ENCODE measurements around the gene CNTRL.
"Not testable (repeated sequence)": the region's sequence is repeated elsewhere in the genome, so short reads cannot be mapped to it uniquely, and the experiment has no call there.

Gene CNTRL

GRCh38 chr9:121172726-121173487, 98.2 kb downstream of the CNTRL start:
- Histone ChIP-seq H3K27ac (no peak overlapping the region), H4K20me1 (peaks cover 13% of the 10 kb centered on the region; the same call in 1 of the 2 replicates), H3K9me3 (no peaks in the 10 kb centered on the region), H3K4me2 (no peak overlapping the region), H3K27me3 (no peaks in the 10 kb centered on the region), H3K4me3 (no peak overlapping the region), H3K9ac (no peak overlapping the region), H3K36me3 (peaks cover 99% of the 10 kb centered on the region), H3K4me1 (no peaks in the 10 kb centered on the region)
- TF ChIP-seq Cebpa-rat (IDR thresholded peaks at IDR 0.05): no peak

DNA sequence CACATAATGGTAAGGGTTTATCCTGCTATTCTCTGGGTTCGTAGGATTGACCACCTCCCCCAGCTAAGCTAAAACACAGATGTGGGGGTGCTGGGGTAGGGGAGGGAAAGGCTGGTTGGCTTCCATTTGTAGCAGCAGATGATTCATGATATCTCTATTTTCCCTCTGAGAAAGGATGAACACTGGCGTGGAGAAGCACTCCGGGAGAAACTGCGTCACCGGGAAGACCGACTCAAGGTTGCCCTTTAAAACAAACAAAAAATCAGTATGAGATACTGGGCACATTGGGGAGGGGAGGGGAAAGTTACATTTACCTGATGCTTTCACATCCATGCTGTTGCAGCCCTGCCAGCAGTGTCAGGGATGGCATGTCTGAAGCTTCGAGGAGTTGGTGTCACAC, 98.7 kb downstream of the CNTRL start:
- H3K27ac ChIP-seq: no peak overlapping the region
- peaks cover 13% of the 10 kb centered on the region; the same call in 1 of the 2 replicates for H4K20me1 ChIP-seq
- H3K36me3 ChIP-seq: peaks cover 99% of the 10 kb centered on the region
- no peak overlapping the region for H3K4me2 ChIP-seq
- no peaks in the 10 kb centered on the region for H3K27me3 ChIP-seq
- H3K4me3 ChIP-seq: no peak overlapping the region
- H3K9me3 ChIP-seq: no peaks in the 10 kb centered on the region
- no peak overlapping the region for H3K9ac ChIP-seq
- no peak for TF ChIP-seq Cebpa-rat (IDR thresholded peaks at IDR 0.05)
- no peaks in the 10 kb centered on the region for H3K4me1 ChIP-seq

DNA sequence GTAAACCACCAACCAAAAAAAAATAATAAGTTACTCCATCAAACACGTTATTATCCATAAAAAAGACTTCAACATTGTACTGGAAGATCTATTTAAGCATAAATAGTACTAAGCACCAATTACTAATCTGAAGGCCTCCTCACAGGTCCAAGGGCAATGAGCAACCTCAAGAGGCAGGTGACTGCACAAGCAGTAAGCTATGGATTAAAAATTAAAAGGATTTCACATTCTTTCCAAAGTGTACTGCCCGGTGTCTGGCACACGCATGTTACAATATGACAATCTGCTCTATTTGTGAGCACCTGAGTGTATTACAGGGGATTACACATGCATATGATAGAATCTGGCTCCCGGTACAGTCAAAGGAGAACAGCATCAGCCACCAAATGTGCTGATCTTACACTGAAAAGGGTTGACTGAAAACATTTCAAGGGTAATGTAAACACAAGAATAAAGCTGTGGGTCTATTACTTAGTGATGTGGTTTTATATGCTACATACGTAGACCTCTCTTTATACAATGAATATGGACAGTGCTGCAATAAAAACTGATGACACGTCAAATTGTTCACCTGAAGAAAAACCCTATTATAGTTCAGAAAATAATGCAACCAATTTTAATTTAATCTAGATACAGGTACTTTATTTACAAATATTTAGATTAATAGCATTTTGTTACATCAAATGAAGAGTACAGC, 104.1 kb downstream of the CNTRL start:
- H3K9me3 ChIP-seq: no peaks in the 10 kb centered on the region
- peaks cover 88% of the 10 kb centered on the region for H3K36me3 ChIP-seq
- H3K4me1 ChIP-seq: peaks cover 20% of the 10 kb centered on the region
- no peak overlapping the region for H3K4me3 ChIP-seq
- no peaks in the 10 kb centered on the region for H3K27me3 ChIP-seq
- peaks cover 51% of the 10 kb centered on the region for H4K20me1 ChIP-seq
- TF ChIP-seq Cebpa-rat (IDR thresholded peaks at IDR 0.05): no peak
- H3K27ac ChIP-seq: no peak overlapping the region
- H3K9ac ChIP-seq: no peak overlapping the region
- H3K4me2 ChIP-seq: no peak overlapping the region

DNA sequence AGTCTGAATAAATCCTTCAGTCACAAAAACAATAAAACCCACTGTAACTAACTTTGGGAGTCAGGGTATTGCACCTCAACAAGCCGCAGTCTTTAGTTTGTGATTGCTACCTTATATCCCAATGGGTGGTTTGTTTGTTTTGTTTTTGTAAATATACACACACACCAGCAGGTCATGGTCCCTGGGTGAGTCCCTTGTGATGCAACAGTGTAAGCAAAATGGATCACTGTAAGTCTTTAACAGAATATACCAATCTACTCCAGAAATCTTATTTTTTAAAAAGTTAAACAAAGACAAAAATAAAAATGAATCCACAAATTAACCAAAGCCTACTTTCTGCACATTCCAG, 104.6 kb downstream of the CNTRL start:
- H3K27ac ChIP-seq, H3K4me2 ChIP-seq, H3K27me3 ChIP-seq, H3K9ac ChIP-seq, H3K9me3 ChIP-seq, H3K4me3 ChIP-seq: not testable (repeated sequence)
- peaks cover 88% of the 10 kb centered on the region for H3K36me3 ChIP-seq
- H4K20me1 ChIP-seq: peaks cover 57% of the 10 kb centered on the region
- peaks cover 23% of the 10 kb centered on the region for H3K4me1 ChIP-seq

GRCh38 chr9:121179930-121180681, 105.4 kb downstream of the CNTRL start:
- H3K9ac ChIP-seq: no peak overlapping the region
- peaks cover 87% of the 10 kb centered on the region for H3K36me3 ChIP-seq
- peaks cover 23% of the 10 kb centered on the region for H3K4me1 ChIP-seq
- no peaks in the 10 kb centered on the region for H3K27me3 ChIP-seq
- H3K4me3 ChIP-seq: no peak overlapping the region
- H3K4me2 ChIP-seq: no peak overlapping the region
- TF ChIP-seq Cebpa-rat (IDR thresholded peaks at IDR 0.05): no peak
- H3K9me3 ChIP-seq: no peaks in the 10 kb centered on the region
- H3K27ac ChIP-seq: no peak overlapping the region
- H4K20me1 ChIP-seq: peaks cover 60% of the 10 kb centered on the region

- H3K9me3 ChIP-seq: no peaks in the 10 kb centered on the region
- H3K9ac ChIP-seq: no peak overlapping the region
- H3K4me1 ChIP-seq: peaks cover 23% of the 10 kb centered on the region
- H3K36me3 ChIP-seq: peaks cover 80% of the 10 kb centered on the region
- no peaks in the 10 kb centered on the region for H3K27me3 ChIP-seq
- H3K4me3 ChIP-seq: no peak overlapping the region
- H3K27ac ChIP-seq: no peak overlapping the region
- no peak for TF ChIP-seq Cebpa-rat (IDR thresholded peaks at IDR 0.05)
- H4K20me1 ChIP-seq: peaks cover 73% of the 10 kb centered on the region
- H3K4me2 ChIP-seq: peak overlapping the region; percentile 24
Observed at GRCh38 chr9:121182101-121182836, 107.5 kb downstream of the CNTRL start.

DNA sequence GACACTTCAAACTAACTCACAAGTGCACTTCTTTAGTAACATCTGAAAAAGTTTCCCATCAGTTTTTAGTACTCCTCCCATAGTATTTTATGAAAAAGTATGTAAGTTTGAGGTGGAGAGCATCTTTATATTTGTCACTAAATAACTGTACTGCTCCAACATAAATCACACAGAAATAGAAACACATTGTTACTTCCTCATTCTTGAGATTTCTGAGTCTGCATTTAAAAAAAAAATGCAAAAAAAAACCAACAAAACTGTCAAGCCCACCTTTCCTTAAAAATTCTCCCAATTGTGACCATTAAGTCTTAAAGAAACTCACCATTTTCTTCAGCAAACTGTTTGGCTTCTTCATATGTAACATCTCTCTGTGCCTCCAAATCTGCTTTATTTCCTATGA, 108.2 kb downstream of the CNTRL start:
- peaks cover 80% of the 10 kb centered on the region for H4K20me1 ChIP-seq
- no peak for TF ChIP-seq Cebpa-rat (IDR thresholded peaks at IDR 0.05)
- peaks cover 73% of the 10 kb centered on the region for H3K36me3 ChIP-seq
- no peak overlapping the region for H3K27ac ChIP-seq
- no peak overlapping the region for H3K9ac ChIP-seq
- H3K4me2 ChIP-seq: peak overlapping the region; percentile 24
- no peaks in the 10 kb centered on the region for H3K27me3 ChIP-seq
- peaks cover 23% of the 10 kb centered on the region for H3K4me1 ChIP-seq
- H3K9me3 ChIP-seq: no peaks in the 10 kb centered on the region
- no peak overlapping the region for H3K4me3 ChIP-seq

DNA sequence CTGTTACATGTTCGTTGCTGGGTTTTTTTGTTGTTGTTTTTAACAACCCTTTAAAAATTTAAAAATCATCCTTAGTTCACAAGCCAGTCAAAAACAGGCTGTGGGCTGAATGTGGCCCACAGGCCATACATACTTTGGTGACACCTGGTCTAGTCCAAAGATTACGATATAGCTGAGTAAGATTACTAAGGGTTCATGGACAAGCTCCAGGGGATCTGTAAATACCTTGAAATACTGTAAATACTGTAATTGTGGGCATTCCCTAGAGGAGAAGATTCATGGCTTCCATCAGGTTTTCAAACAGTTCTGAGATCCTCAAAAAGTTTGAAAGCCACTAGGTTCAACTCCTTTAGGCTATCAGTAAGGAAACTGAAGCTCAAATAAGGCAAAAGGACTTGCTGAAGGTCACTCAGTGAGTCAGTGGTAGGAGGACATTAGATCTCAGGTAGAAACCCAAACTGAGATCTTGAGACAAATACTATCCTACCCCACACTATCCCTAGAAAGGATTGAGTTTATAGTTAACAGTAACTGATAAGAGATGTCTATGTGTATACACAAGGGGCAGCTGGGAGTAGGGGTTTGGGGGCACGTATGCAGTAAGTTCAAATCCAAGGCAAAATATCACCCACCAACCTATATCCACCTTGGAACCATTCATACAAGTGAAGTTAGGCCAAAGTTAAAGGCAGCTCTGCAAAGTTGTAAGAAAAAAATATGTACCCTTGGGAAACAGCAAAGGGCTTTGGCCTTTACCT, 109.1 kb downstream of the CNTRL start:
- H3K9ac ChIP-seq: no peak overlapping the region
- H3K36me3 ChIP-seq: peaks cover 68% of the 10 kb centered on the region
- H3K4me1 ChIP-seq: peaks cover 23% of the 10 kb centered on the region
- no peak overlapping the region for H3K4me3 ChIP-seq
- H3K27me3 ChIP-seq: no peaks in the 10 kb centered on the region
- H3K4me2 ChIP-seq: peak overlapping the region; percentile 24
- no peak overlapping the region for H3K27ac ChIP-seq
- no peaks in the 10 kb centered on the region for H3K9me3 ChIP-seq
- TF ChIP-seq Cebpa-rat (IDR thresholded peaks at IDR 0.05): no peak
- peaks cover 86% of the 10 kb centered on the region for H4K20me1 ChIP-seq

GRCh38 chr9:121184463-121184862, 109.7 kb downstream of the CNTRL start:
- no peaks in the 10 kb centered on the region for H3K9me3 ChIP-seq
- TF ChIP-seq Cebpa-rat (IDR thresholded peaks at IDR 0.05): no peak
- H3K36me3 ChIP-seq: peaks cover 68% of the 10 kb centered on the region
- H4K20me1 ChIP-seq: peaks cover 86% of the 10 kb centered on the region
- no peak overlapping the region for H3K4me2 ChIP-seq
- no peak overlapping the region for H3K9ac ChIP-seq
- no peaks in the 10 kb centered on the region for H3K27me3 ChIP-seq
- H3K4me3 ChIP-seq: no peak overlapping the region
- no peak overlapping the region for H3K27ac ChIP-seq
- H3K4me1 ChIP-seq: peaks cover 23% of the 10 kb centered on the region

All from BLaER1 (cell line).